ENCODE measurements around the gene KRTDAP.
A peak's percentile ranks its signal among the peaks of the same experiment; 100 is the strongest.

KRTDAP gene, protein sequence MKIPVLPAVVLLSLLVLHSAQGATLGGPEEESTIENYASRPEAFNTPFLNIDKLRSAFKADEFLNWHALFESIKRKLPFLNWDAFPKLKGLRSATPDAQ

DNA sequence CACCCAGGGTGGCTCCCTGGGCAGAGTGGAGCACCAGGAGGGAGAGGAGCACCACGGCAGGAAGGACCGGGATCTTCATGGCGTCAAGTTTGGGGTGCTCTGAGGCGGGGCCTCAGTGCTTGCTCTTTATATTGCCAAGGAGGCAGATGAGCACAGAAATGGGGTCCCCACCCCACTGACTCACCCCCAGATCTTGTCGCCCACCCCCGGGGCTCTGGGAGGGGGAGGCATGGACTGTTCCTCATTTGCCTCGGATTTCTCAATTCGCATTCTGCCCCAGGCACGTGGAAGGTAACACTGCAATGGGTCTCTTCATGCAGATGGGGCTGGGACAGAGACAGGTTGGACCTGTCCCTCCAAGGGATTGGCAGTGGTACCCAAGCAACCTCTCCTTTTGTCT is at the start of gene KRTDAP:
KRTDAP (minus strand) TSS at position 101 of the 400 bp plus-strand sequence; CDS start at position 79, 22 bp downstream.
- Mint-ChIP-seq H3K27ac (peak within 1 kb of the TSS; percentile 2), H3K4me1 (peaks cover 6% of the 10 kb centered on the region), H3K4me3 (no peak within 1 kb of the TSS), H3K9me3 (no peaks in the 10 kb centered on the region), H3K27me3 (no peaks in the 10 kb centered on the region), H3K36me3 (no peaks in the 10 kb centered on the region)

DNA sequence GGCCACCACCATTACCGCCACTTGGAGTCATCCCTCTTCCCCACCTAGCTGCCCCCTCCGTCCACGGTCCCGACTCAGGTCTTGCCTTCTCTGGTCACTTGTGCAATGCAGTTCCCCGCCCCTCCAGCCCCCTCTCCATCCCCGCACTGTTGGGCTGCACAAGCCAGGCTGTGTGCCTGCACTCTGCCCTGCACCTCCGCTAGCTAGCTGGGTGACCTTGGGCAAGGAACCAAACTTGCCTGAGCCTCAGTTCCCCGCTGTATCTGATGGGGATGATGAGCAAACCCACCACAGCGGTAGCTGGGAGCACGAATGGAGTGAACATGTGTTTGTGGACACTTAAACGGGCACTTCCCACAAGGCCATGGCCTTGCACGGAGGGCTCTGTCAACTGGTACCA is 49.6 kb upstream of the KRTDAP start:
- no peaks in the 10 kb centered on the region for H3K27me3 Mint-ChIP-seq
- no peak overlapping the region for H3K27ac Mint-ChIP-seq

DNA sequence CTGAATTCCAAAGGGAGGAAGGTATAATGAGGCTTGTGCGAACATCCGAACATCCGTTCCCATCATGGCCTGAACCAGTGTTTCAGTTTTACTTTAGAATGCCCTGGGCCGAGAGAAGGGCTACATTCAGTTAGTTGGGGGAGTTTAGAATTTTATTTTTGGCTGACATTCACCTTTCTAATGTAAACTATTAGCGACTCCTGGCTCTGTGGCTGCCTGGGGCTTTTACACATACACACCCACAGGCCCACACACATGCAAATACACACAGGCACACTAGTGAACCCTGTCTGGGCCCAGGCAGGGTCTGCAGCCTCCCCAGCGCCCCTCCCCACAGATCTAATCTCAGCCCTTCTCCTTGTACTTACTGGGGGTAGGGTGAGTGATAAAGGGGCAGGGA is 49.0 kb upstream of the KRTDAP start:
- H3K4me3 Mint-ChIP-seq = no peak overlapping the region
- no peaks in the 10 kb centered on the region for H3K36me3 Mint-ChIP-seq
- no peak overlapping the region for H3K27ac Mint-ChIP-seq
- no peaks in the 10 kb centered on the region for H3K27me3 Mint-ChIP-seq
- peaks cover 6% of the 10 kb centered on the region for H3K4me1 Mint-ChIP-seq
- H3K9me3 Mint-ChIP-seq = no peaks in the 10 kb centered on the region

More for the DNA sequence above, 49.6 kb upstream of the KRTDAP start:
- Mint-ChIP-seq H3K9me3 (no peaks in the 10 kb centered on the region), H3K4me1 (peaks cover 9% of the 10 kb centered on the region), H3K36me3 (no peaks in the 10 kb centered on the region), H3K4me3 (no peak overlapping the region)

DNA sequence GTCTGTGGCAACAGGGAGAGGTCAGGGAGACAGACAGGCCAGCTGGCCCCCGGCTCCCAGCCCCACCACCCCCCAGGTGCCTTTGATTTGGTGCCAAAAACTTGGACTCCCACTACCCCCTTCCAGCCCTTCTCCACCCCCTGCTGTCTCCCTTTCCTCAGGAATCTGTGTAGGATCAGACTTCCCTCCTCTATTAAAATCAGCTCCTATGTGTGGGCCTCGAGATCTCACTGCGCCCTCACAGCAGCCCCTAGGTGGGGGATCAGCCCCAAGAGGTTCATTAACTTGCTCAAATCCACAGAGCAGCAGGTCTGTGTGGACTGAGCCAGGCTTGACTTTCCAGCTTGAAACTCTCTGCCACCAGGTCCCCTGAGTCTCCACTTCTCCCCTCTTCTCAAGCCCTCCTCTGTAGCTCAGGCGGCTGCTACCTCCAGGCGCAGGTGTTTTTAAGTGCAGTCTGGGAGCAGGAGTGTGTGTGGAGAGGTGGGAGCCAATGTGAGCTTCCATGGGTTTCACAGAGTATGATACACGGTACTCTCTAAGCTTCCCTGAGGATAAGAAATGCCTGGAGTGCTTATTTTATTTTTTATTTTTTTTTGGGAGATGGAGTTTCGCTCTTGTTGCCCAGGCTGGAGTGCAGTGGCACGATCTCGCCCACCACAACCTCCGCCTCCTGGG is 44.7 kb upstream of the KRTDAP start:
- H3K4me1 Mint-ChIP-seq = peaks cover 17% of the 10 kb centered on the region
- peaks cover 4% of the 10 kb centered on the region for H3K27me3 Mint-ChIP-seq
- H3K9me3 Mint-ChIP-seq = no peaks in the 10 kb centered on the region
- H3K27ac Mint-ChIP-seq = no peak overlapping the region
- H3K36me3 Mint-ChIP-seq = no peaks in the 10 kb centered on the region
- no peak overlapping the region for H3K4me3 Mint-ChIP-seq

DNA sequence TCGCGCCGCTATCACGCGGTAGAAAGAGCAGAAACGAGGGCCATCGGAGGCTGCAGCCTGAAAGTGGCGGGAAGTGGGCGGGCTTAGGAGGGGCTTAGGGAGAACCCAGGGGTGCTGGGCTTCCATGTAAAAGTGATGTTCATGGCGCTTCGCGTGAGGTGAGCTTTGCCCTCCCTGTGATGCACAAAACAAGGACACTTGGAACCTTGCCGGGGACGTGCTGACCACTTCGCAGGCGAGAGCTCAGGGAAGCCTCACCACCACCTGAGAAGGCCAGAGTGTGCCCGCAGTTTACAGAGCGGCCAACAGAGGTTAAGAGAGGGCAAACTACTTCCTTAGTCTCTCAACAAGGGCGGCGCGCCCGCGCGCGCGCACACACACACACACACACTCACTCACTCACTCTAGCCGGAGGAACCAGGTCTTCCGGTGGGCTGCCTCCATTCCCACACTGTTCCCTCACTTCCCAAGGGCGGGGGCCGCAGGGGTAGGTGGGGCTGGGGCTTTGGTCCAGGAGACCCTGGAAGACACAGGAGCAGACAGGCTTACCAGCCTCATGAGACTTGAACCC is 43.6 kb upstream of the KRTDAP start:
- Mint-ChIP-seq H3K27me3 (peaks cover 5% of the 10 kb centered on the region), H3K4me1 (peaks cover 17% of the 10 kb centered on the region), H3K27ac (no peak overlapping the region), H3K36me3 (no peaks in the 10 kb centered on the region), H3K4me3 (peak overlapping the region; percentile 69), H3K9me3 (no peaks in the 10 kb centered on the region)

DNA sequence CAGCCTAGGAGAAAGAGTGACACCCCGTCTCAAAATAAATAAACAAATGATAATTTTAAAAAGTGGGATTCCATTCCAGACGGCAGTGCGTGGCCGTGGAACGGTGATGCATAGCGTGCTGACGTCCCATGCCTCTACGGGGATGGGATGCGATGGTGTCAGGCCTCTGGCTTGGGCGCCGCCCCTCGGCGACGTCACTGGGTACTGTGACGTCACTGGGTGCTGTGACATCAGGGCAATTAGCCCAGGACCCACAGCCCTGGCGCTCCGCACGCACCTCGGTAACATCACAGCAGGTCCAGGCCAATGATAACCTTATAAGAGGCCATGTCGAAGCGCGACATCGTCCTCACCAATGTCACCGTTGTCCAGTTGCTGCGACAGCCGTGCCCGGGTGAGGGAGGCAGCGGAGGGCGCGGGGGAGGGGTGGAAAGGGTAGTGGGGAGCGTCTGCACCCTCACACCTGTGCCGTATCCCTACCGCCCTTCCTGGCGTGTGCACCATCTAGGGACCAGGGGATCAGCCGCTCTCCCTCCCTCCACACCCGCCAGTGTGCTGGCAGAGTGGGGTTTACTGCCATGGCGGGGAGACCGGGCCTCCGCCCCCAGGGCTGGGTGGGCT is 43.0 kb upstream of the KRTDAP start, which contains the start of gene GAPDHS:
GAPDHS (plus strand) TSS at position 256 of the 621 bp plus-strand sequence; CDS start at position 328, 72 bp downstream.
- H3K36me3 Mint-ChIP-seq = no peaks in the 10 kb centered on the region
- H3K4me3 Mint-ChIP-seq = peak within 1 kb of the TSS; percentile 69
- H3K27ac Mint-ChIP-seq = peak within 1 kb of the TSS; percentile 0
- H3K9me3 Mint-ChIP-seq = no peaks in the 10 kb centered on the region
- peaks cover 9% of the 10 kb centered on the region for H3K27me3 Mint-ChIP-seq
- H3K4me1 Mint-ChIP-seq = peaks cover 17% of the 10 kb centered on the region

DNA sequence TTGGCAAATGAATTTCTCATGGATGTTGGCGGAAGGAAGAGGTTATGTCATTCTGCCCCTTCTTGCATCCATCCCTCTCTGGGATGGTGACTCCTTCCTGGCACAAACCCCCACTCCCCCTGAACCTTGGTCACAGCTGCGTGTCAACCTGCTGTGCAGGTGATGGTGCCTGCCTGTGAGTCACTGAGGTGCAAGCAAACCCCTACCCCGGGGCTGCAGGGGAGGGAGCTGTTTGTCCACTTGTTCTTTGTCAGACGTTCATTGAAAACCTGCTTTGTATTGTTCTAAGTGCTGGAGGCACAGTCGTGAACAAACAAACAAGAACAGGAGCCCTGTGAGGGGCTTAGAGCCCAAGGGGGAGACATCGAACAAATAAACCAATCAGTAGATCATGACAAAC is 41.0 kb upstream of the KRTDAP start:
- Mint-ChIP-seq H3K9me3 (no peaks in the 10 kb centered on the region), H3K4me1 (peaks cover 17% of the 10 kb centered on the region), H3K4me3 (no peak overlapping the region), H3K36me3 (no peaks in the 10 kb centered on the region), H3K27me3 (peaks cover 14% of the 10 kb centered on the region), H3K27ac (no peak overlapping the region)

DNA sequence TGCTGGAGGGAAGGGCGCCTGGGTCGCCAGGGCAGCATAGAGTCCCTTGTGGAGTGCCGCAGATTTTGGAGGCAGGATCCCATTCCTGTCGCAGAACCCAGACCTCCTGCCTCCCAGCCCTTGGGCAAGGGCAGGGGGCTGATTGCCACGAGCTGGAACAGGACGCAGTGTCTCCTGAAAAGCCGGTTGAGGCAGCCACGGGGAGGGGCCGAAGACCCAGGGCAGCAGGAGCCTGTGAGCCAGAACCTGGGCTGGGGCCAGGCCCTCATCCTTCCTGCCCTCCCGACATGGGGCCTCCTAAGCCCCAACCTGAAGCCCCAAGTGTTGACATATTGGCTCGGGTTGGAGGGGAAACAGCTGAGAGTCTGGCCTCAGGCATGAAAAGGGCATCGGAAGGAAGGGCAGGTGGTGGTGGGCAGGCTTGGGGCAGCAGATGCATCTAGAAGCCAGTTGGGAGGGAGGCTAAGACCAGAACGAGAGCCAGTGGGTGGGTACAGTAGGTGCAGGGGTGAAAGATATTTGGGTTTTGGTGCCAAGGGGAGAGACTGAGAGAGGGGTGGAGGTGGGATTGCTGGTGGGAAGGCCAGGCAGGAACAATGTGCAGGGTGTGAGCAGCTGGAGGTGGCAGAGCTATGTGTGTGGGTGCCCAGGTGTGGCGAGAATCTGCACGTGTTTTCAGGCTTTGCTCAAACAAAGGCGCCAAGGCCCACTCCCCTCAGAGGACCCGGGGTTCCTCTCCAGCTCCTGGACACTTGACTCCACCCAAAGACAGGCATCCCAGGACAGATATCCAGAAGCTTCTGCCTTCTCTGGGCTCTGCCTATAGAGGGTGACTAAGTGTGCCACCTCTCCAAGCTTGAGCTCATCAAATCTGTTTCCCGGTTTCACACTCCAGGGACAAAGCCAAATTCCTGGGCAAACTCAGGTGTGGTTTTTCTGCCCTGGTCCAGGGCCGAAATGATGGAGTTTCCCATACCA is 39.3 kb upstream of the KRTDAP start:
- Mint-ChIP-seq H3K27ac (no peak overlapping the region), H3K27me3 (peaks cover 14% of the 10 kb centered on the region), H3K4me3 (no peak overlapping the region), H3K36me3 (no peaks in the 10 kb centered on the region), H3K9me3 (no peaks in the 10 kb centered on the region), H3K4me1 (peaks cover 14% of the 10 kb centered on the region)

DNA sequence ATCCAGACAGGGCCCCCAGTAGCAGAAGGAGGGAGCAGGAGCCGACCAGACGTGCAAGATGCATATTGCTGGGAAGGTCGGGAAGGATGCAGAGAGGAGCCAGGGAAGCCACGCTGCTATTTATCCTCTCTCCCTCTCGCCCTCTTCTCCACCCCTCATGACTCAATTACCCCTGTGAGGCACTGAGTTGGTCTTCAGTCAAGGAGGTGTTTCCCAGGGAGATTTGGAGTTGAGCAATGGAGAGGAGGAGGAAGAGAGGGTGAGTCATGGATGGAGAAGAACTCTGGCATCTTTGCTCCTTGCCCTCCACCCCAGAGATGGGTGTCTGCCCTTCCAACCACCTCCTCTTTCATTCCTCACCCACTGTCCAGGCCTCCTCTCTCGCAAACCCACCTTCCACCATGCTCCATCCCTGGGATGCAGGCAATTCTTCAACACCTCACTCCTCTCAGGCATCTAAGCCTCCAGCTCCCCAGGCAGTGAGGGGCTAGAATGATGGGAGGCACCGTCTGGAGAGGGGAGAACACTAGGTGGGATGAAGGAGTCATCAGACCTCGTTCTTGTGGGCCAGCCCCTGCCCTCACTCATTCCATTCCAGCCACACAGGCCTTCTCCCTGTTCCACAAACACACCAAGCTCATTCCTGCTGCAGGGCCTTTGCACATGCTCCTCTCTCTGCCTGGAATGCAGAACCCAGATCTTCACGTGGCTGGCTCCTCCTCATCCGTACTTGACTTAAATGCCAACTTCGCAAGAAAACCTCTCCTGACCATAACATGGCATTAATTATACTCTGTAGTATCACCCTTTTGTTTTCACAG is 38.2 kb upstream of the KRTDAP start, which contains the start of gene SBSN:
SBSN (minus strand) TSS at position 94 of the 821 bp plus-strand sequence; CDS start at position 64, 30 bp downstream.
- Mint-ChIP-seq H3K9me3 (no peaks in the 10 kb centered on the region), H3K27me3 (peaks cover 14% of the 10 kb centered on the region), H3K36me3 (no peaks in the 10 kb centered on the region), H3K4me1 (peaks cover 7% of the 10 kb centered on the region), H3K27ac (no peak within 1 kb of the TSS), H3K4me3 (no peak within 1 kb of the TSS)

DNA sequence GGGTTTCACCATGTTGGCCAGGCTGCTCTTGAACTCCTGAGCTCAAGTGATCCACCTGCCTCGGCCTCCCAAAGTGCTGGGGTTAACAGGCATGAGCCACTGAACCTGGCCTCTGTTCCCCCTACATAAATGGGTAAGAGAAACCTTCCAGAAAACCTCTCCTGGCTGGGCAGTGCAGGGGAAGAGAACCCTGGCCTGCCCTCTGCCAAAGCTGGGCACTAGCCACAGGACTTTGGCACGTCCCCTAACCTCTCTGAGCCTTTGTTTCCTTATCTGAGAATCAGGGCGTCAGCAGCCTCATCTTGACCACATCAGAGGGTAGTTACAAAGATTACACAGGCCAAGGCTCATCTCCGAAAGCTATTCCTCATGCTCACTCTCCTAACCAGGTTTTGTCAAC is 35.6 kb upstream of the KRTDAP start:
- H3K9me3 Mint-ChIP-seq = no peaks in the 10 kb centered on the region
- peaks cover 10% of the 10 kb centered on the region for H3K27me3 Mint-ChIP-seq
- H3K36me3 Mint-ChIP-seq = no peaks in the 10 kb centered on the region
- H3K27ac Mint-ChIP-seq = no peak overlapping the region
- H3K4me1 Mint-ChIP-seq = no peaks in the 10 kb centered on the region
- no peak overlapping the region for H3K4me3 Mint-ChIP-seq

DNA sequence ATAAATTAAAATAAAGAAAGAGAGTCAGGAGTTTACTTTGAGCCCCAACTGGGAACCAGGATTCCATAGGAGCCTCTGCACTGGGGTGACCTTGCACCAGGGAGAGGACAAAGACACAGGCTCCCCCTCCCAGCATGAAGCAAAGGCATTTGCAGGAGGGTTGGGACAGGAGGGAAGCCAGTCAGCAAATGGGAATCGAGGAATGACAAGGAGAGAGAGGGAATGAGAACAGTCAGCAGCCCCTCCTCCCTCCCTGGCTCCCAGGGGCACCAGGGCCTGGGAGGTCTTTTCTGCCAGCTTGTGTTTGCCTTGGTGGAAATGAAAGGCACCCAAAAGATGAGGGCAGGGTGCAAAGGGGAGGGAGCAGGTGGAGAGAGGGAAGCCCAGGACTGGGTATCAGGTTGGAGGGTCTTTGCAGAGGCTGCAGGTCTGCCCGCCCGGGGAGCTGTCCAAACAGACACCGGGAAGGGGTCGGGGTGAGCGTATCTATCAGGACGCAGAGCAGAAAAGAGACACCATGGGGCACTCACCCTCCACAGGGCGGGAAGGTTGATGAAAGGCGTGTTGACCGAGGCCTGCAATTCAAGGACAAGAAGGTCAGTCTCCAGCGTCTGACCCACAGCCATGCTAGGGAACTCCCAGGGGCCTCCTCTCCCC is 34.0 kb upstream of the KRTDAP start:
- Mint-ChIP-seq H3K4me1 (no peaks in the 10 kb centered on the region), H3K27me3 (peaks cover 10% of the 10 kb centered on the region), H3K27ac (no peak overlapping the region), H3K36me3 (no peaks in the 10 kb centered on the region), H3K9me3 (no peaks in the 10 kb centered on the region), H3K4me3 (no peak overlapping the region)

DNA sequence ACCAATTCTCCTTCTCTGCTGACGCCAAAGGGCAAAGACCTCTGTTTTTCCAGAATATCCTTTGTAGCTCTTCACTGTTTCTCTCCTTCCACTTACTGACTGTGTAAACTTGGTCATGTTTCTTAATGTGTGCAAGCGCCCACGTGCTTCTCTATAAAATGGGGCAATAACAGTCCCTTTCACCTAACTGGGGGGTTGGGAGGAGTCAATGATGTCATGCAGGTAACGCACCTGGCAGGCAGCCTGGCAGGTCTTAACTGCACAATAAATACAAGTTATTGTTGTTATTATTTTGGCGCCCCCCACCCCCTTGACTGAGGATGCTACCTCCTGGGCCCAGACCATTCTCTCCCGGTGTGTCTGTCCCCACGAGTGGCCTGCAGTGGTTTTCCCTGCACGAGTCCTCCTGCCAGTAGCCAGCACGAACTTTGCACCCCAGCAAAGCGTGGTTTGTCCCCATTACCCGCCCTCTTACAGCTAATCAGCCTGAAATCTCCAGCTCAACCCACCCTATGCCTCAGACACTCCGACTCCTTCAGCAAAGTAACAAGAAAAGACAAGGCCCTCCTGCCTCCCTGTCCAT is 32.6 kb upstream of the KRTDAP start:
- no peaks in the 10 kb centered on the region for H3K36me3 Mint-ChIP-seq
- H3K27ac Mint-ChIP-seq = no peak overlapping the region
- no peaks in the 10 kb centered on the region for H3K4me1 Mint-ChIP-seq

DNA sequence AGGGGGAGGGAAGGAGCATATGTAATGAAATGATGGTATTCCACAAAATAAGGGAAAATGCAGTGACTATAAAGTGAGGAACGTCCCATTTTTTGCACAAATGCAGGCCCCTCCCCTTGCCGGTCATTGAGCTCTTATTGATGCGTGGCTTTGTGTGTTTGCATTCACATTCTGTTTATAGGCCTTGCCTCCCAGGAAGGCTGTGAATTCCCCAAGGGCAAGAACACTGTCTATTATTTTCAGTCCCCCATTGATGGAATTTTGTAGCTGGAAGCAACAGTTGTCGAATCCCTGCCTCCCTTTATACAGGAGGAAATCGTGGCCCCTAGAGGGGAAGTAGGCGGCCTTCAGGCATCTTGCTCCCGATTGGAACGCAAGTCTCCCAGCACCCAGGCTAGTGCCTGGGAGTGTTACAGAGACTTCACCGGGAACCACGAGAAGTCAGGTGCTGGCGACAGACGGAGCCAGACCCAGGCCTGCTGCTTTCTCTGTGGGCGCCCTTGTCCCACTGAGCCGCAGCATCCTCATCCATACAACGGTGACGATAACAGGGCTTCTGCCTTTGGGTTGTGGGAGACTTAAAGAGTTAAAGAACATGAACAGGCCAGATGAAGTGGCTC is 31.0 kb upstream of the KRTDAP start:
- Mint-ChIP-seq H3K9me3 (no peaks in the 10 kb centered on the region), H3K4me1 (no peaks in the 10 kb centered on the region), H3K27me3 (no peaks in the 10 kb centered on the region), H3K27ac (no peak overlapping the region), H3K4me3 (no peak overlapping the region), H3K36me3 (no peaks in the 10 kb centered on the region)

More for the DNA sequence above, 32.6 kb upstream of the KRTDAP start:
- peaks cover 3% of the 10 kb centered on the region for H3K27me3 Mint-ChIP-seq
- no peaks in the 10 kb centered on the region for H3K9me3 Mint-ChIP-seq
- no peak overlapping the region for H3K4me3 Mint-ChIP-seq
